Transverse colon (tissue), 4 donors: ENCODE measurements around the gene TOR4A. TPM values are rescaled to one million over a fixed set of nuclear protein-coding genes. Genes with fewer than 3 reads are reported as not detected.
A peak's percentile ranks its signal among the peaks of the same experiment; 100 is the strongest.

Experiments
- DNase-seq: peaks from one replicate; pipeline ENCODE4 v3.0.0-alpha.2; 2019
- H3K27ac ChIP-seq, 4 donors: fragments of 200-600 bp; sonication (generic); 2 replicates each; pipeline ENCODE4 v1.5.1; 2016 to 2018; ENCODE audit warnings: inconsistent platforms in 4 of 4
- H3K27me3 ChIP-seq: fragments of 200-600 bp; sonication (generic); 2 replicates; pipeline ENCODE4 v1.5.1; 2017; ENCODE audit warnings: inconsistent platforms
- H3K36me3 ChIP-seq, 4 donors: fragments of 200-600 bp; sonication (generic); 2 replicates each; pipeline ENCODE4 v1.5.1; 2017 to 2019; ENCODE audit warnings: inconsistent platforms in 4 of 4
- H3K4me1 ChIP-seq, 4 donors: fragments of 200-600 bp; sonication (generic); 2 replicates each; pipeline ENCODE4 v1.5.1; 2017 to 2020; ENCODE audit warnings: inconsistent platforms in 4 of 4
- H3K4me3 ChIP-seq, 4 donors: fragments of 200-600 bp; sonication (generic); 1 replicate in 1 of 4; 2 replicates in 3 of 4; pipeline versions ENCODE4 v1.5.1 to v1.6.1; 2017 to 2019; ENCODE audit warnings: inconsistent platforms in 4 of 4
- H3K9me3 ChIP-seq, 2 donors: fragments of 200-600 bp; sonication (generic); 2 replicates each; pipeline ENCODE4 v1.5.1; 2017 to 2019; ENCODE audit warnings: inconsistent platforms in 2 of 2
- EP300 ChIP-seq: sonication (generic); formaldehyde crosslinking; IDR thresholded peaks from one replicate; pipeline ENCODE4 v1.6.1; 2017; ENCODE audit warnings: antibody characterized with exemption, low read depth
- POLR2A ChIP-seq: fragments of 450-650 bp; IDR thresholded peaks from one replicate; pipeline ENCODE4 v1.6.1; 2016; ENCODE audit warnings: antibody characterized with exemption, mild to moderate bottlenecking, moderate library complexity
- POLR2AphosphoS5 ChIP-seq, 3 donors: sonication (generic); formaldehyde crosslinking; IDR thresholded peaks; one replicate each; pipeline ENCODE4 v1.6.1; 2016; ENCODE audit warnings: antibody characterized with exemption in 3 of 3
- WGBS, 2 donors: methylation state at CpG; one replicate each; pipeline ENCODE4 v1.1.5; 2018; ENCODE audit warnings: low coverage in 1 of 2; 5-methylcytosine and 5-hydroxymethylcytosine counted together
- in situ Hi-C, 4 donors: fragments of 200-750 bp; cut with MboI; loops; one replicate each; pipeline versions ENCODE4 v1.15.0 to v1.15.1; 2017; ENCODE audit warnings: low sequenced_read_pairs in 3 of 4, low pct_ligation_motif_present in 1 of 4, low pct_unique_long_range_greater_than_20kb in 1 of 4
- intact Hi-C: fragments of 100-400 bp; cut with DNase I; formaldehyde crosslinking; loops from one replicate; pipeline ENCODE4 v1.15.1; 2023; ENCODE audit warnings: low total_unique reads
- total RNA-seq, 4 donors: library from RNA; depleted of rRNA; stranded (reverse); fragments of >200 nt; gene quantifications; one replicate each; pipeline ENCODE4 v1.1.0, GENCODE V29; 2016
- TF ChIP-seq, protein P1 (sequence below), 5 experiments: fragments of 200-600 bp in 3 of 5; fragments of 450-650 bp in 2 of 5; sonication (generic) in 3 of 5; IDR thresholded peaks; 1 replicate in 2 of 5; 2 replicates in 3 of 5; pipeline ENCODE4 v1.5.1; 2016 to 2017; ENCODE audit warnings: antibody characterized with exemption in 5 of 5, inconsistent platforms in 3 of 5, mild to moderate bottlenecking in 2 of 5, moderate library complexity in 1 of 5

Gene TOR4A
- total RNA-seq, 4 donors from 2014 or later, result 49.2 to 121 (median 71.7) TPM

DNA sequence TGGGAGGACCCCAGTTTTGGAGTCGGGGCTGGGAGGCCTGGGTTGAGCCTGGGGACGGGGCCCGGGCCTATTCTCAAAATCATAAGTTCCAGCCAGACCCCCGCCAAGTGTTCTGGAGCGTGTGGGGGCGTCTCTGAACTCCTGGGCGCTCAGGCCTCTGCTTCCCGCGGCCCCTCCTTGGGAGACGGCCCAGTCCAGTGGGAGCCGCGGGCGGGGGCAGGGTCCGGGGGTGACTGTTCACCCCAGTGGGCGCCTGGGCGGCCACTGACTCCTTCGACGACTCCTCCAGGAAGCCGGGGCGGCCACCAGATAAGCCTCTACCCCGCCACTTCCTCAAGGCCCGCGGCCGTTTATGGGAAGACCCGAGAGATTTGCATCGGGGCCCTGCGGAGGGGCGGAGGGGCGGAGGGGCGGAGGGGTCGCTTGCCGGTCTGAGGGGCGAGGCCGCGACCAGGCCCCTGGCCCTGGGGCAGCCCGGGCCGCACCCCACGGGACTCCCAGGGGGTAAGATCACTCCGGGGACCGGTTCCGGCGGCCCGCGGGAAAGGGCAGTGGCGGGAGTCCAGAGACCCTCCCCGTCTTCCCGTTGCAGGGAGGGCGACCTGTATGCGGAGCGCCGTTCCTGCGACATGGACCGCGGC is 655 bp downstream of the TOR4A start:
- in situ Hi-C loops, result loop anchor here in 2 of 4 donors (25.0 kb wide), 1 partner anchor 134 kb away; the partner anchor contains the start of genes EXD3 (in 2 of the 2) and NOXA1 (in 2 of the 2)
- Histone ChIP-seq H3K27me3 (peaks cover 9% of the 10 kb centered on the region), H3K36me3 (peaks cover 0 to 1% (median 0%) of the 10 kb centered on the region in 4 donors), H3K4me1 (peaks cover 13 to 53% (median 30%) of the 10 kb centered on the region in 4 donors), H3K9me3 (no peaks in the 10 kb centered on the region), H3K4me3 (peak overlapping the region; percentile 46 to 74 (median 56)), H3K27ac (peak overlapping the region; percentile 86 to 95 (median 90))
- peak; percentile 50 for DNase-seq
- WGBS, 2 donors, result 9% methylated on average over 25 of the region's 54 CpGs; no CpG with 5 or more reads in 1 of the 2 donors
- TF ChIP-seq POLR2AphosphoS5 (IDR thresholded peaks at IDR 0.05) (no peak), POLR2A (no peak)
- TF ChIP-seq, protein P1, sequence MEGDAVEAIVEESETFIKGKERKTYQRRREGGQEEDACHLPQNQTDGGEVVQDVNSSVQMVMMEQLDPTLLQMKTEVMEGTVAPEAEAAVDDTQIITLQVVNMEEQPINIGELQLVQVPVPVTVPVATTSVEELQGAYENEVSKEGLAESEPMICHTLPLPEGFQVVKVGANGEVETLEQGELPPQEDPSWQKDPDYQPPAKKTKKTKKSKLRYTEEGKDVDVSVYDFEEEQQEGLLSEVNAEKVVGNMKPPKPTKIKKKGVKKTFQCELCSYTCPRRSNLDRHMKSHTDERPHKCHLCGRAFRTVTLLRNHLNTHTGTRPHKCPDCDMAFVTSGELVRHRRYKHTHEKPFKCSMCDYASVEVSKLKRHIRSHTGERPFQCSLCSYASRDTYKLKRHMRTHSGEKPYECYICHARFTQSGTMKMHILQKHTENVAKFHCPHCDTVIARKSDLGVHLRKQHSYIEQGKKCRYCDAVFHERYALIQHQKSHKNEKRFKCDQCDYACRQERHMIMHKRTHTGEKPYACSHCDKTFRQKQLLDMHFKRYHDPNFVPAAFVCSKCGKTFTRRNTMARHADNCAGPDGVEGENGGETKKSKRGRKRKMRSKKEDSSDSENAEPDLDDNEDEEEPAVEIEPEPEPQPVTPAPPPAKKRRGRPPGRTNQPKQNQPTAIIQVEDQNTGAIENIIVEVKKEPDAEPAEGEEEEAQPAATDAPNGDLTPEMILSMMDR (IDR thresholded peaks at IDR 0.05), result no peak
- intact Hi-C loops, result no loop called here

DNA sequence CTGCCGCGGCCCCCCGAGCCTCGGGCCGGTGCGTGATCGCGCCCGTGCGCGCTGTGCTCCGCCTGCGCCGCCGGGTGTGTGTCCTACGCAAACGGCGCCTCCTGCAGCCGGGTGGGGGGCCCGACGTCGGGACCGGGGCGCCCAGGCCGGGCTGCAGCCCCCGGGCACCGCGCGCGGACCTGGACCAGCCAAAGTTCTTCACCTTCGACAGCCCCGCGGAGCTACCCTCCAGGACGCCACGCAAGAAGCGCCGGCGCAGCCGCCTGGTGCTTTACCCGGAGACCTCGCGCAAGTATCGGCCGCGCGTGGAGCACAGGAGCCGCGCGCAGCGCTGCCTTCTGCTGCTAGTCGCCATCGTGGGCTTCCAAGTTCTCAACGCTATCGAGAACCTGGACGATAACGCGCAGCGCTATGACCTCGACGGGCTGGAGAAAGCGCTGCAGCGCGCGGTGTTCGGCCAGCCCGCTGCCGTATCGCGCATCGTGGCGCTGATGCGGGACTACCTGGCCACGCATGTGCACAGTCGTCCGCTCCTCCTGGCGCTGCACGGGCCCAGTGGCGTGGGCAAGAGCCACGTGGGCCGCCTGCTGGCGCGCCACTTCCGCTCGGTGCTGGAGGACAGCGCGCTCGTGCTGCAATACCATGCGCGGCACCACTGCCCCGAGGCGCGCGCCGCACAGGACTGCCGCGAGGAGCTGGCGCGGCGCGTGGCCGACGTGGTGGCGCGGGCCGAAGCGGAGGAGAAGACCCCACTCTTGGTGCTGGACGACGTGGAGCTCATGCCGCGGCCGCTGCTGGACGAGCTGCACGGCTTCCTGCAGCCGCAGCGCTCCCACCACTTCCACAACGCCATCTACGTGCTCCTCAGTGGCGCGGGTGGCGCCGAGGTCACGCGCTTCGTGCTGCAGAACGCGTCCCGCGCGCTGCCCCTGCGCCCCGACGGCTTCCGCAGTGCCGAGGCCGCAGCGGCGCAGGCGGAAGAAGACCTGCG is 1.5 kb downstream of the TOR4A start:
- DNase-seq, result no peak
- intact Hi-C loops (no loop called here), in situ Hi-C loops (loop anchor here in 2 of 4 donors (25.0 kb wide), 1 partner anchor 133 kb away; the partner anchor contains the start of genes EXD3 (in 2 of the 2) and NOXA1 (in 2 of the 2))
- Histone ChIP-seq H3K27me3 (peaks cover 9% of the 10 kb centered on the region), H3K4me3 (peak overlapping the region; percentile 46 to 74 (median 56)), H3K4me1 (peaks cover 13 to 51% (median 29%) of the 10 kb centered on the region in 4 donors), H3K36me3 (no peaks in the 10 kb centered on the region), H3K9me3 (no peaks in the 10 kb centered on the region), H3K27ac (peak overlapping the region; percentile 86 to 95 (median 90))
- TF ChIP-seq POLR2A, result no peak
- TF ChIP-seq, protein P1 (IDR thresholded peaks at IDR 0.05), result no peak
- 85 to 93% methylated on average over 27 to 130 of the region's 139 CpGs for WGBS, 2 donors

DNA sequence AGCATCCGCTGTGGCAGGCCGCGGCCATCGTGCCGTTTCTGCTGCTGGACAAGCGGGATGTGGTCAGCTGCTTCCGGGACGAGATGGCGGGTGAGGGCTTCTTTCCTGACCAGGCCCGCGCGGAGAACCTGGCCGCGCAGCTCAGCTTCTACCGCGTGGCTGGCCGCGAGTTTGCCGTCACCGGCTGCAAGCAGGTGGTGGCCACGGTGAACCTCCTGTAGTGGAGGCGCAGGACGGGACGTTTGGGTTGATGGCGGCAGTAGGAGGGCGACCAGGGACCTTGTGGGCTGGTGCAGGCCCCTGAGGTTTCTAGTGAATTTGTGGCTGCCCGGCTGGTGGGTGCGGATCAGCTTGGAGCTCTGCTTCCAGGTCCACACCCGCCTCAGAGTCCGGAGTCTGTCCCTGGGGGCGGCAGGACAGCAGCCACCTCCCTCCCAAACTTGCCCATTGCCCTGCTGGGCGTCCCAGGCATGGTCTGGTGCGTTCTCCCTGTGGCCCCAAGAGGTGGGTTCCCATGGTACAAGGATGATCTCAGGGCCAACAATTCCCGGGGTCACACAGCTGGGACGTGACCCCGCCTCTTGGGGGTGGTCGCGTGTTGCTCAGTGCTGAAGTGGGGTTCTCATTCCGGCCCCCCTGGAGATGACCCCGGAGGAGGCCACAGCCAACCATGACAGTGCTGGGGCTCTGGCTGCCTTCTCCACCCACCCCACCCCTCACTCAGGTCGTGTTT is 2.4 kb downstream of the TOR4A start:
- WGBS, 2 donors, result 90% methylated on average over 41 of the region's 41 CpGs; no CpG with 5 or more reads in 1 of the 2 donors
- Histone ChIP-seq H3K36me3 (no peaks in the 10 kb centered on the region), H3K27ac (no peak overlapping the region), H3K4me3 (no peak overlapping the region), H3K9me3 (no peaks in the 10 kb centered on the region), H3K4me1 (peaks cover 13 to 44% (median 24%) of the 10 kb centered on the region in 4 donors), H3K27me3 (peaks cover 9% of the 10 kb centered on the region)
- DNase-seq, result no peak
- TF ChIP-seq EP300 (no peak), POLR2AphosphoS5 (IDR thresholded peaks at IDR 0.05) (no peak), POLR2A (no peak)
- TF ChIP-seq, protein P1 (IDR thresholded peaks at IDR 0.05), result no peak
- intact Hi-C loops, result no loop called here
- in situ Hi-C loops, result loop anchor here (10.0 to 25.0 kb wide), 2 partner anchors 125 to 132 kb away; partner anchors contain the start of genes EXD3 (in 2 of the 4) and NOXA1 (in 2 of the 4)
